ENCODE data around the gene TAF13.
"Not testable (repeated sequence)": the region's sequence is repeated elsewhere in the genome, so short reads cannot be mapped to it uniquely, and the experiment has no call there.

The TAF13 gene

GRCh38 chr1:109045595-109045994 lies 30.2 kb downstream of the TAF13 start:
- DNase-seq = no peak

- peak; percentile 99 for DNase-seq
Observed at GRCh38 chr1:109041621-109042468, 34.0 kb downstream of the TAF13 start, which contains the start of gene WDR47. Gene WDR47 (minus strand): TSS chr1:109042102. CDS start chr1:109023512, 18,590 bp downstream.

GRCh38 chr1:109040989-109041620 lies 34.7 kb downstream of the TAF13 start:
- peak; percentile 61 for DNase-seq

DNA sequence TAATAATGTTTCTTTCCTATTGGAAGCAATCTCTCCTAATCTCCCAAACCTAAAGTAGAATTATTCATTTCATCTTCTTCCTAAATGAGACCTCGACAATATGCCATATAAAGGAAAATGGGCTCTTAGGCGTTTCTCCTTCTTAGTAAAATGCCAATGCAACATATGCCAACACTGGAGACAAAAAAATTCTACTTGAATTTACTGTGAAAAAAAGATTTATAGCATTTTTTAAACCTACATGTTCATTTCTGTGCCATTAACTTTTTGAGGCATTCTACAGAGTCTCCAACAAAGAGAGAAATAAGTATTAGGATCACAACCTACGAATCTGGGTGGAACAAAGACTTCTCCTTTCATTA lies 35.2 kb downstream of the TAF13 start:
- DNase-seq = no peak

- no peak for DNase-seq
Observed at GRCh38 chr1:109034382-109034781, 41.4 kb downstream of the TAF13 start.

- DNase-seq = not testable (repeated sequence)
Observed at GRCh38 chr1:109029493-109029892, 46.3 kb downstream of the TAF13 start.

- DNase-seq = no peak
Observed at GRCh38 chr1:109027841-109028240, 48.0 kb downstream of the TAF13 start.

GRCh38 chr1:109025694-109026093 lies 50.1 kb downstream of the TAF13 start:
- DNase-seq = no peak

- no peak for DNase-seq
Observed at GRCh38 chr1:109024646-109025045, 51.2 kb downstream of the TAF13 start.

DNA sequence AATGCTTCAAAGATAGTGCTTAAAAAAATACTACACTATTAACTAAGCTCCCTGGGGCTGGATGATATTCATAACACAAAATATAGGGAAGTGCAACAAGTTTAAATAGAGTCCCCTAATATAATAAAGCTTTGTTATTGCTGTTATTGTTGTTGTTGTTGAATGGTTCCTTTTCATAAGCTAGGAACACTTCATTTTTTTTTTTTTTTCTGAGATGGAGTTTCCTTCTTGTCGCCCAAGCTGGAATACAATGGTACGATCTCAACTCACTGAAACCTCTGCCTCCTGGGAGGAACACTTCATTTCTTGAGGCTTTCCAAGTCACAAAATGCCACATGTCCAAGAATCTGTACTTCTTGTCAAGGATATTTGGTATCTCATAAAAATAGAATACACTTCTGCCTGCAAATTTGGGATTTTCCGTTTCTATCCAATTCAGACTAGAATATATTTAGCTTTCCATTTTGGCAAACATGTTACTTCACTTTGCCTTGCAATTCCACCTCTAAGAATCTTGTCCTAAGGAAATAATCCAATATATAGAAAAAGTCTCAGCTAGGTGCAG lies 55.0 kb downstream of the TAF13 start:
- no peak for DNase-seq

DNA sequence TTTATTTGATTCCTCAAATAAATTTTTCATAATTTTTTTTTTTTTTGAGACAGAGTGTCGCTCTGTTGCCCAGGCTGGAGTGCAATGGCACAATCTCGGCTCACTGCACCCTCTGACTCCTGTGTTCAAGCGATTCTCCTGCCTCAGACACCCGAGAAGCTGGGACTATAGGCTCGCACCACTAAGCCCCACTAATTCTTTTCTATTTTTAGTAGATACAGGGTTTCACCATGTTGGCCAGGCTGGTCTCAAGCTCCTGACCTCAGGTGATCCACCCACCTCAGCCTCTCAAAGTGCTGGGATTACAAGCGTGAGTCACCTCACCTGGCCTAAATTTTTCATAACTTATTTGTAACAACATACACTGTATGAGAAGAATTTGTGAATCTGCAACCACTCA lies 58.1 kb downstream of the TAF13 start:
- DNase-seq = not testable (repeated sequence)

- no peak for DNase-seq
Observed at GRCh38 chr1:109017134-109017533, 58.7 kb downstream of the TAF13 start.

All from DMS53 (cell line).